CD4-positive, alpha-beta T cell treated with Interleukin-15 for 1 hour (primary cell): ENCODE data around the gene MFAP1.
"Not testable (repeated sequence)": the region's sequence is repeated elsewhere in the genome, so short reads cannot be mapped to it uniquely, and the experiment has no call there.

Source experiments
- DNase-seq: peaks from one replicate; pipeline ENCODE4 v3.0.0-alpha.2; 2020

The MFAP1 gene

GRCh38 chr15:43815064-43815463, 9.4 kb downstream of the MFAP1 start:
- DNase-seq, result not testable (repeated sequence)

DNA sequence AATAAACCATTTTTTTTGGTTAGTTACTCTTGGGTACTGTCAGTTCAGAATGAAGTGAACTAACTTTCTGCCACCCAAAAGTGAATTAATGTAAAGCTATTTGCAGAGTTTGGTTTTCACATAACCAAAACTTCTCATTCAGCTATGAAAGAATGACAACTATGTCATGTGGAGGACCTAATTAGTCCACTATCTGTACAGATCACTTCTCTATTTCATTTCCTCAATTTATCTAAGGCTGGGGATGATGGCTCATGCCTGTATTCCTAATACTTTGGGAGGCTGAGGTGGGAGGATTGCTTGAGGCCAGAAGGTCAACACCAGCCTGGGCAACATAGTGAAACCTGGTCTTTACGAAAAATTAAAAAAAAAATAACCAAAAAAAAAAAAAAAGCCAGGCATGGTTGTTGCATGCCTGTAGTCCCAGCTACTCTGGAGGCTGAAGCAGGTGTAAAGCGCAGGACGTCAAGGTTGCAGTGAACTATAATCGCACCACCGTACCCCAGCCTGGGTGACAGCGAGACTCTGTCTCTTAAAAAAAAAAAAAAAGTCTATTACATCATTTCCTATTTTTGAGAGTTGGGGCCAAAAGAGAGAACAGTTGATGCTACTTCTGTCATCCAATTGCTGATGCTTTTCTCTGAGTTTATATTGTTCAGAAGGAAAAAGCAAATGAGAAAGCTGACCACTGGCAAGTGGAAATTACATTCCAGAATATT, 15.4 kb downstream of the MFAP1 start:
- DNase-seq, result peak; percentile 57

- no peak for DNase-seq
Observed at GRCh38 chr15:43808435-43808950, 16.0 kb downstream of the MFAP1 start.

DNA sequence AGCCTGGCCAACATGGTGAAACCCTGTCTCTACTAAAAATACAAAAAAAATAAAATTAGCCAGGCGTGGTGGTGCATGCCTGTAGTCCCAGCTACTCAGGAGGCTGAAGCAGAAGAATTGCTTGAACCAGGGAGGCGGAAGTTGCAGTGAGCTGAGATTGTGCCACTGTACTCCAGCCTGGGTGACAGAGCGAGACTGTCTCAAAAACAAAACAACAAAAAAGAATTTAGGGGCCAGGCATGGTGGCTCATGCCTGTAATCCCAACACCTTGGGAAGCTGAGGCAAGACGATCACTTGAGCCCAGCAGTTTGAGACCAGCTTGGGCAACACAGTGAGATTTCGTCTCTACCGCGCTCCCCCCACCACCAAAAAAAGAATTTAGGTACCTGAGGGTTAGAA, 21.8 kb downstream of the MFAP1 start:
- DNase-seq, result not testable (repeated sequence)

DNA sequence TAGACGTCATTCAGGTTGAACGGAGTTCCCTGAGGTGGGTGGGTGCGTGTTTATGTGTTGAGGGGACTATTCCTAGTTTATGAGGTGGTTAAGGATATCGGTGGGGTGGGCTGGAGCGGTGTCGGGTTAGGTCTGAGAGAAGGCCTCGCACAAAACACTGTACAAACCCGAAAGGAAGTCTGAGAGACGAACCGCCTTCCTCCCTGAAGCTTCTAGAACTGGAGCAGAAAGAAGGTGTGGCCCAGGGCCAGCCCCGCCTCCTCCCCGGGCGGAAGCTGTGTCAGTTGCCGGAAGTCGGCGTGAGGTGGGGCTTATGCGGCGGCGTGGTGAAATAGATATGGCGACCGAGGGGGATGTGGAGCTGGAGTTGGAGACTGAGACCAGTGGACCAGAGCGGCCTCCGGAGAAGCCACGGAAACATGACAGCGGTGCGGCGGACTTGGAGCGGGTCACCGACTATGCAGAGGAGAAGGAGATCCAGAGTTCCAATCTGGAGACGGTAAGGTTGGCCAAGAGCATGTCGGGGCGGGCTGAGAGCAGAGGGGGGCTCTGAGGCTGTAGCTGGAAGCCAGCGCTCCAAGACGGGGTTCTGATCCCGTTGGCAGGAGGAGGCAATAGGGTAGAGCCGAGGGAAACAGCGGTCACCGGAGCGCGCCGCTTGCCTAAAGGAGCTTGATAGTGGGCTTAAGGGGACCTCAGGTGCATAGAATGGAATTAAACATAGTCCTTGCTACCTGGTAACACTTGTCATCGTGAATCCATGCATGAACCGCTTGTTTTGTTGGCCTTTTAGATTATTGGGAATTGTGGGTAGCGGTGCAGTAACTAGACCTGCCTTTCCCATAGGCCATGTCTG, 24.0 kb downstream of the MFAP1 start, which contains the start of gene HYPK:
TSS of gene HYPK (plus strand) at position 314 of the 856 bp plus-strand sequence. CDS start at position 338, 24 bp downstream.
- DNase-seq, result peak; percentile 94

DNA sequence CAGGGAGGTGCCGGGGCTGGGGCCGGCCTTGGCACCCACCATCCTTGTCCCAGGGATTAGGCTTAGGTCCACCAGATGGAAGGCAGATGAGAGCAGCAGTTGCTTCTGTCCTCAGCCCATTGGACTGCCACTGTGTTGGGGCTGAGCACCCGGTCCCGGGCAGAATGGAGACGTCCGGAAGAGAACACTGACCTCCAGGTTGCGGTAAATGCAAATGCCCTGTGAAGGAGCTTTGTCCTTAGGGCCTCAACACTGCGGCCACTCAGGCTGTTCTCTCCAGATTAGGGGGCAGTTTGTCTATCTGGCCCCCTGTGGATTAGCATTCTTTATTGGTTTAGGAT, 24.6 kb downstream of the MFAP1 start, which contains the start of gene SERINC4:
TSS of gene SERINC4 (minus strand) at position 276 of the 341 bp plus-strand sequence. CDS start at position 42, 234 bp downstream.
- no peak for DNase-seq

GRCh38 chr15:43799209-43799944, 25.1 kb downstream of the MFAP1 start:
- no peak for DNase-seq

DNA sequence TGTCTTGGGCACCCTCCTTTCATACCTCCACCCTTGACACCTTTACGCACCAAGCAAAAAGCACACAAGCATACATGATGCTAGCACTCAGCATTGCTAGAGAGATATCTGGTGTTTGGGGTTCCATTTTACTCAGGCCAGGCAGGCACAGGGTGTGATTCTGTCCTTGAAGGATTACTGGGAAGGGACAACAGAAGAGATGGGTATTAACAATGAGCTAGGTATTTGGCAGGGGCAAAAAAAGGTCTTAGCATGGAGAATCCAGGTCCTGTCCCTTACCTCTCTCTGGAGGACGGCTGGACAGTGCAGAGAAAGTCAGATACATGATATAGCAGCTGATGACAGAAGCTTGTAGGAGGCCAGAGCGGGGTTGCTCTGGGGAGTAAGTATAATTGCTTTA, 27.9 kb downstream of the MFAP1 start:
- no peak for DNase-seq

DNA sequence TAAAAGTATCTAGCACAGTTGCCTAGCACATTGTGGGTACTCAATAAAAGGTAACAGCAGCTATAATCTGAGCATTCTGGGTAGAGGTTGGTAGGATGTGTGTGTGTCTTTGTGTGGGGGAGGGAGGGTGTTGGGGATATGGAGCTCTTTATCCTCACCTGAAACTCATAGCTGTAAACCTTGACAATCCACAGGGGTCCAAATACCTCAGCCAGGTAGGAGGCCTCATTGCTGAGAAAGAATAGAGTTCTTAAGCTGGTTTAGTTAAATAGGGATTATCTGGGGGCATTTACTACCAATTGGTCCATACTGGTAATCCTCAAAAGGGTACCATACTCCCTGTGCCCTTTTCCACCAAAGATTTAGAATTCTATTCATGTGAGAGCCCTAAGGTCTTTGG, 28.5 kb downstream of the MFAP1 start:
- no peak for DNase-seq

GRCh38 chr15:43795197-43795596, 29.3 kb downstream of the MFAP1 start:
- DNase-seq, result no peak

GRCh38 chr15:43794269-43795037, 30.0 kb downstream of the MFAP1 start:
- DNase-seq, result no peak

GRCh38 chr15:43793647-43794046, 30.8 kb downstream of the MFAP1 start:
- DNase-seq, result no peak

- peak; percentile 46 for DNase-seq
Observed at GRCh38 chr15:43792761-43793476, 31.6 kb downstream of the MFAP1 start.

- peak; percentile 100 for DNase-seq
Observed at GRCh38 chr15:43791993-43792760, 32.3 kb downstream of the MFAP1 start, which contains the start of gene SERF2. Gene SERF2, plus strand, starts transcription at chr15:43792320. Its CDS starts 57 bp downstream, at chr15:43792377.

GRCh38 chr15:43789409-43789808, 35.1 kb downstream of the MFAP1 start:
- DNase-seq, result no peak

GRCh38 chr15:43779016-43779415, 45.5 kb downstream of the MFAP1 start:
- no peak for DNase-seq

DNA sequence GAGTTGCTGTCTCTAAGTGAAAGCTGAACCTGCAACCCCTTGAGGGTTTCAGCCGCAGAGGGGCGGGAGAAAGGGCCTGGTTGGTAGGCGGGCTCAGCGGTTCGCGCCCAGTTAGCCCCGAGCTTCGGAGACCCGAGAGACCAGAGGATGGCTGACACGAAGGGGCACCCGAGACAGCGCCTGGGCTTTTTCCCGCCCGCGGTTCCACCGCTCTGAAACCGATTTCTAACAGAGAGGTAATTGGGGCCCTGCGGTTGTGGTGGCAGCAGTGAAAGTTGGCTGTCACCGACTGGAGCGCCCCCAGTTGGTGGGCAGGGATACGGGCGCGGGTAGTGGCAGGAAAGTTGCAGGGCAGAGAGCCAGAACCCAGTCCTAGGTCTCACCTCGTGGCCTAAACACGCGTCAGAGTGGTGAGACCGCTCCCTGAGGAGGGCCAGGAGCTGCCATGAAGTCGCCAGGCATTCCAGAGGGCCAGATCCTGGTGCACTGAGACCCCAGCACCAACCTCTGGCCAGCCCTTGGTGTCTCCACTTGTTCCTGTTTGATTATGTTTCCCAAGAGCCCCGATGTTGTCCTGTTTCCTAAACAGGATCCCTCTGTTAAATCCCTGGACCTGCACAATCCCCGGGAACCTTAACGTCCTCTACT, 47.1 kb downstream of the MFAP1 start:
- peak; percentile 81 for DNase-seq

GRCh38 chr15:43776718-43777266, 47.7 kb downstream of the MFAP1 start, which contains the start of gene ELL3:
Gene ELL3, minus strand, starts transcription at chr15:43776966. Its CDS starts 65 bp downstream, at chr15:43776901.
- peak; percentile 78 for DNase-seq

DNA sequence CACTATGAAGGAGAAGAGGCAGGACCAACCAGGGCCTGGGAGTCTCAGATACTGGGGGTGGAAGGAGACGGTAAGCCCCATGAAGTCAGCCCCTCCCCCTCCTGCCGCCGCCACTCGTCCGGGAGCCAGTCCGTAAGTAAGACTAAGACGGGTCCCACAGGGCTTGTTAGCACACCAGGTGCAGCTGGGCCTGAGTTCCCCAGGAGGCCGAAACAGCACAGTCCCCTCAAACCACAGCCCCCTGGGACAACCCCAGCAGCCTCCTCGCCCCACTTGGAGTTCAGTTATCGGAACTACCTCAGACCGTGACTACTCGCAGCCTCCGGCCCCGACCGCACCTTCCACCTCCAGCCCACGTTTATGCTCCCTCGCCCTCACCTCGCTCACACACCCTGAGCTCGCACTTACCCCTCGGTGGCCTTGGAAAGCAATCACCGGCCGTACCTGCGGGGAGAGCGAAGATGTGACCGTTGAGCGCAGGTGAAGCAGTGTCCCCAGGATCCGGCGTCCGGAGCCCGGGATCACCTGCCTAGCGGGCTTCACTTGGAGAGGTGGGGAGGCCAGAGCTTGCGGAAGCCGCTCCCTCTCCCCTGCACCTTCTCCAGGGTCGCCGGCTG, 48.3 kb downstream of the MFAP1 start:
- DNase-seq, result peak; percentile 85
